Omental fat pad (tissue), 4 donors: ENCODE results near the gene SSH2. TPM values are rescaled to one million over a fixed set of nuclear protein-coding genes. Genes with fewer than 3 reads are reported as not detected.

Experiments
- ATAC-seq: fragments of 150-250 bp; one replicate; pipeline ENCODE4 v1.9.1; 2016; ENCODE audit warnings: mild to moderate bottlenecking, moderate library complexity; ENCODE audit not compliant: low FRiP score
- DNase-seq: peaks from one replicate; pipeline ENCODE4 v3.0.0-alpha.2; 2019; ENCODE audit warnings: low spot score
- CTCF ChIP-seq, 3 donors: fragments of 450-650 bp; IDR thresholded peaks; one replicate each; pipeline ENCODE4 v1.5.1; 2016 to 2017; ENCODE audit warnings: antibody characterized with exemption in 3 of 3, mild to moderate bottlenecking in 3 of 3, moderate library complexity in 2 of 3
- total RNA-seq, 4 donors: library from RNA; depleted of rRNA; stranded (reverse); fragments of >200 nt; gene quantifications; one replicate each; pipeline ENCODE4 v1.1.0, GENCODE V29; 2016

SSH2 gene
- total RNA-seq, 4 donors from 2014 or later = 25.1 to 88.0 (median 35.8) TPM

- DNase-seq (no peak), ATAC-seq (no peak)
- TF ChIP-seq CTCF (IDR thresholded peaks at IDR 0.05) = no peak
These were observed 316.2 kb downstream of the SSH2 start for GRCh38 chr17:29613856-29614255.

GRCh38 chr17:29613352-29613837 is 316.6 kb downstream of the SSH2 start:
- peak in 2 of 3 donors; percentile 55 to 75 for TF ChIP-seq CTCF (IDR thresholded peaks at IDR 0.05)
- ATAC-seq = peak; percentile 50
- peak; percentile 97 for DNase-seq

GRCh38 chr17:29612404-29613280 is 317.4 kb downstream of the SSH2 start:
- ATAC-seq (no peak), DNase-seq (no peak)
- TF ChIP-seq CTCF (IDR thresholded peaks at IDR 0.05) = no peak

GRCh38 chr17:29612094-29612403 is 318.0 kb downstream of the SSH2 start:
- DNase-seq = no peak

GRCh38 chr17:29611351-29612093 is 318.5 kb downstream of the SSH2 start:
- TF ChIP-seq CTCF (IDR thresholded peaks at IDR 0.05) = no peak
- DNase-seq = no peak
- no peak for ATAC-seq

More at GRCh38 chr17:29612094-29612403, 318.0 kb downstream of the SSH2 start:
- no peak for ATAC-seq
- TF ChIP-seq CTCF (IDR thresholded peaks at IDR 0.05) = no peak

- no peak for TF ChIP-seq CTCF (IDR thresholded peaks at IDR 0.05)
- ATAC-seq (no peak), DNase-seq (no peak)
These were observed 319.6 kb downstream of the SSH2 start for GRCh38 chr17:29610395-29610794.
